Neural progenitor cell (in vitro differentiated cells): ENCODE data around the gene ROBO2.

Source experiments
- CTCF ChIP-seq: fragments of 200-600 bp; sonication (generic); IDR thresholded peaks from 2 replicates; pipeline ENCODE4 v1.5.1; 2017; ENCODE audit warnings: antibody characterized with exemption, mild to moderate bottlenecking
- EZH2 ChIP-seq: fragments of 200-600 bp; sonication (generic); IDR thresholded peaks from 2 replicates; pipeline ENCODE4 v1.6.1; 2017; ENCODE audit warnings: antibody characterized with exemption, mild to moderate bottlenecking, moderate library complexity

GRCh38 chr3:77687545-77687944 is 647.6 kb downstream of the ROBO2 start:
- TF ChIP-seq CTCF: no peak
- TF ChIP-seq EZH2: no peak
